TTC549 (cell line): ENCODE data around the gene TECTA.

Experiments
- FAIRE-seq: peaks from 2 replicates; lab custom pipeline; 2012; peaks lifted over from hg19 to GRCh38; lab: Jason Lieb, UNC

Gene TECTA, protein sequence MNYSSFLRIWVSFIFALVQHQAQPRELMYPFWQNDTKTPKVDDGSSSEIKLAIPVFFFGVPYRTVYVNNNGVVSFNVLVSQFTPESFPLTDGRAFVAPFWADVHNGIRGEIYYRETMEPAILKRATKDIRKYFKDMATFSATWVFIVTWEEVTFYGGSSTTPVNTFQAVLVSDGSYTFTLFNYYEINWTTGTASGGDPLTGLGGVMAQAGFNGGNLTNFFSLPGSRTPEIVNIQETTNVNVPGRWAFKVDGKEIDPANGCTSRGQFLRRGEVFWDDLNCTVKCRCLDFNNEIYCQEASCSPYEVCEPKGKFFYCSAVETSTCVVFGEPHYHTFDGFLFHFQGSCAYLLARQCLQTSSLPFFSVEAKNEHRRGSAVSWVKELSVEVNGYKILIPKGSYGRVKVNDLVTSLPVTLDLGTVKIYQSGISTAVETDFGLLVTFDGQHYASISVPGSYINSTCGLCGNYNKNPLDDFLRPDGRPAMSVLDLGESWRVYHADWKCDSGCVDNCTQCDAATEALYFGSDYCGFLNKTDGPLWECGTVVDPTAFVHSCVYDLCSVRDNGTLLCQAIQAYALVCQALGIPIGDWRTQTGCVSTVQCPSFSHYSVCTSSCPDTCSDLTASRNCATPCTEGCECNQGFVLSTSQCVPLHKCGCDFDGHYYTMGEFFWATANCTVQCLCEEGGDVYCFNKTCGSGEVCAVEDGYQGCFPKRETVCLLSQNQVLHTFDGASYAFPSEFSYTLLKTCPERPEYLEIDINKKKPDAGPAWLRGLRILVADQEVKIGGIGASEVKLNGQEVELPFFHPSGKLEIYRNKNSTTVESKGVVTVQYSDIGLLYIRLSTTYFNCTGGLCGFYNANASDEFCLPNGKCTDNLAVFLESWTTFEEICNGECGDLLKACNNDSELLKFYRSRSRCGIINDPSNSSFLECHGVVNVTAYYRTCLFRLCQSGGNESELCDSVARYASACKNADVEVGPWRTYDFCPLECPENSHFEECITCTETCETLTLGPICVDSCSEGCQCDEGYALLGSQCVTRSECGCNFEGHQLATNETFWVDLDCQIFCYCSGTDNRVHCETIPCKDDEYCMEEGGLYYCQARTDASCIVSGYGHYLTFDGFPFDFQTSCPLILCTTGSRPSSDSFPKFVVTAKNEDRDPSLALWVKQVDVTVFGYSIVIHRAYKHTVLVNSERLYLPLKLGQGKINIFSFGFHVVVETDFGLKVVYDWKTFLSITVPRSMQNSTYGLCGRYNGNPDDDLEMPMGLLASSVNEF (N-terminal part only)

DNA sequence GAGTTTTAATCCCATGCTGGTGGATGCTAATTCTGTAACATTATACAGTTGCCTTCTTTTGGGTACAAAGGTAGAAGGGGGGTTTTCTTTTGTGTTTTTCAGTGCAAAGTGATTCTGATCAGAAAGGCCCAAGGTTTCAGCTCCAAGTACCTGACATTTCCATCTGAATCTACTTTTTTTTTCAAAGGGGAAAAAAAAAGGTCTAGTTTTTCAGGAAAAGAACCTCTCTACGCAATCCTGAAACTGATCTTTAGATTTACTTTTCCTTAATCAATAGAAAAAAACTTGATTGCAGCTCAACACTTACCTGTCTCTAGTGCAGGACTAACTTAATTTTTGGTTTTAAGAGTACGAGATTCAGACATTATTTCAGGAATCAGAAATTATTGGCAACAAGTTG, at the start of gene TECTA:
TSS of gene TECTA (plus strand) at position 301 of the 400 bp plus-strand sequence. CDS start 1,423 bp downstream, outside the sequence.
- FAIRE-seq, result no peak

DNA sequence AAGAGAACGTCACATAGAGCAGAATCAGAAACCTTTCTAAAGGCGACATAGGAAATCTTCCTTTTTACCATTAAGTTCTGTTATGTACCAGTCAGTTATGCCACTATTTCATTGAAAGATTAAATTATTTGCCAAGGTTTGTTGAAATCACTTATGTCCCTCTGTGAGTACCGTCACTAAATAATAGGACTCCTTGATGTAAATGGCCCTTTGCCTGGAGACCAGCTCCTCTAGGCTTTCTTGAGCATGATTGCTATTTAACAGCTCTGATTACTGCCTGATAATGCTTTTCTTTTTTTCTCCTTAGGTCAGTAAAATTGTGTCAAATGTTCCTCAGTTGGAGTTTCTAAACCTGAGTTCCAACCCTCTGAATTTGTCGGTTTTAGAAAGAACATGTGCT, 47.8 kb upstream of the TECTA start:
- no peak for FAIRE-seq

- no peak for FAIRE-seq
Observed at GRCh38 chr11:121054266-121054665, 46.8 kb upstream of the TECTA start.

DNA sequence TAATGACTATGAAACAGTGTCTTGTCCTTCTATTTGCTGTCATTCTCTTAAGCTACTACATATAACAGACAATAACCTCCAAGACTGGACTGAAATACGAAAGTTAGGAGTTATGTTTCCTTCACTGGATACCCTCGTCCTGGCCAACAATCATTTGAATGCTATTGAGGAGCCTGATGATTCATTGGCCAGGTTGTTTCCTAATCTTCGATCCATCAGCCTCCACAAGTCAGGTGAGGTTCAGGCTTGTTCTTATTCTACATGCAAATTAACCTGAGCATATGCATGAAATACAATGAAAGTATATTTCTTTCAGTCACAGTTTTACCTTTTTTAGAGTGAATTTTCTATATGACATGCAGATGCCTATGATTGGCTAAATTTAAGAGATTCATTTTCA, 46.0 kb upstream of the TECTA start:
- FAIRE-seq, result no peak

- no peak for FAIRE-seq
Observed at GRCh38 chr11:121057922-121058321, 43.1 kb upstream of the TECTA start.

- FAIRE-seq, result no peak
Observed at GRCh38 chr11:121058941-121059340, 42.1 kb upstream of the TECTA start.

- FAIRE-seq, result no peak
Observed at GRCh38 chr11:121059605-121060004, 41.4 kb upstream of the TECTA start.

DNA sequence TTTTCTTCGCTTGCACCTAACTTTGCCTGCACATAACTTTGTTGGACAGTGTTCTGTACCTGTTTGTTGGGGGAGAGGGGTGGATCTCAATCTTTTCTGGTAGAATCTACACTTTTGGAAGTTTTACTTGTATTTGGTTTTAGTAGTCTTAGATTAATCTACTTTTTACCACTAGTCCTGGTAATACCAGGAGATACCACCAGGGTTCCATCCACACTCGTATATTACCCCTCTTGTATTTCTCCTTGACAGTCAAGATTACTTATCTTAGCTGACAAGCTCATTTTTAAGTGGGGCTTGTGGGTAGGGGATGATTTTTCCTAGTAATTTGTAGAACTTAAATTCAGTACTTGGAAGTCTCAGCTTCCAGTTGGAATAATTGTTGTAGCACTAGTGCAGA, 37.3 kb upstream of the TECTA start:
- no peak for FAIRE-seq

- FAIRE-seq, result no peak
Observed at GRCh38 chr11:121066623-121067022, 34.4 kb upstream of the TECTA start.

DNA sequence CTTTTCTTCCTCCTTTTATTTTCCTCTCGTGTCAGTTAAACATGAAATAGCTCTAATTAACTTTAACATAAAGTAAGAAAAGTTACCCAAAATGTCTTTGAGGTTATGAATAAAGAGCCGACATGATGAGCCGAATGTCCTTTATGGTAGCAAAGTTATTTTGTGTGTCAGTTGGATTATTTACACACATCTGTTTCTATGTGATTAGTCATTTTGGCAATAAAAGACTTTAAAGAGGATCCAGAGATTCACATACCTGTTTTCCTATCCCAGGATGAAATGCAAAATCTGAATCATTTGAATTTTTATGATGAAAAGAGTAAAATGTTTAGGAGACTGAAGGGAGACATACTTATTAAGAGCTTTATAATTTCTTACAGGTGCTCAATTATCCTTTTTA, 34.0 kb upstream of the TECTA start:
- no peak for FAIRE-seq

DNA sequence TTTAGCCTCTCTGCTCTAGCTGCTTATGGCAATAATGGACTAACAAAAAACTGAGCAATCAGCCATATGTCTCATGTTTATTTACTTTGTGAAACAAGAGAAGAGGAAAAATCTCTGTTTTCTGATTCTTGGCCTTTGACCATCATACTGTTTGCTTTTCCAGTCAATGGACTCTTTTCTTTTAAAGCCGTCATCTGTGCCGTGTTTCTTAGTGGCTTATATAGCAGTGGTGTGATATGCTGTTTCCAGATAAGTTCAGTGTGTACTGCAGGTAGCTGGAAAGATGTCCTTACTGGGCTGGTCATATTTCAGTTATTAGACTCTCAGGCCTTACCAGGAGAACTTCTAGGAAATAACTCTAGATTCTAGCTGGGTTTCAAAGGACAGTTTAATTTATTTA, 33.6 kb upstream of the TECTA start:
- FAIRE-seq, result no peak

DNA sequence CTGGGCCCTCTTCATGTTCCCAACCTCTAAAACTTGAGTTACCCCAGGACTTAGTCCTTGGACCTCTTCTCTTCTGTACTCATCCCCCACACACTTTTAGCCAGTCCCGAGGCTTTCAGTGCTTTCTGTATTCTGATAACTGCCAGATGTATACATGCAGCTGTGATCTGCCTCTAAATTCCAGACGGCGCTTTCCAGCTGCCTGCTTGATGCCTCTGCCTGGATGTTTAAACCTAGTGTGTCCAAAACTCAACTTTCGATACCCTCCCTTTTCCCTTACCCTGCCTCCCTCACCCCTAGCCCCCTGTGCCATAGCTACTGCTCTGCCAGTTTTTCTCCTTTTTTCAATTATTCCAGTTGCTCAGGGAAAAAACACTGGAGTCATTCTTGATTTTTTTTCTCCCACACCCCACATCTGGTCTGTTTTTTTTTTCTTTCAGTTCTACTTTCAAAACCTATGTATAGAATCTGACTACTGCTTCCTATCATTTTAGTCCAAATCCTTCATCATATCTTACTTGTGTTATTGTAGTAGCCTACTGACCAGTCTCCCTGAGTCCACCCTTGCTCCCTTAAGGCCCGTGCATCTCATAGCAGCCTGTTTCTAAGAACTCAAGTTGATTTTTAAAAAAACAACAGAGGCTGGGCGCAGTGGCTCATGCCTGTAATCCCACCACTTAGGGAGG, 32.9 kb upstream of the TECTA start:
- no peak for FAIRE-seq

- no peak for FAIRE-seq
Observed at GRCh38 chr11:121068787-121069186, 32.3 kb upstream of the TECTA start.

DNA sequence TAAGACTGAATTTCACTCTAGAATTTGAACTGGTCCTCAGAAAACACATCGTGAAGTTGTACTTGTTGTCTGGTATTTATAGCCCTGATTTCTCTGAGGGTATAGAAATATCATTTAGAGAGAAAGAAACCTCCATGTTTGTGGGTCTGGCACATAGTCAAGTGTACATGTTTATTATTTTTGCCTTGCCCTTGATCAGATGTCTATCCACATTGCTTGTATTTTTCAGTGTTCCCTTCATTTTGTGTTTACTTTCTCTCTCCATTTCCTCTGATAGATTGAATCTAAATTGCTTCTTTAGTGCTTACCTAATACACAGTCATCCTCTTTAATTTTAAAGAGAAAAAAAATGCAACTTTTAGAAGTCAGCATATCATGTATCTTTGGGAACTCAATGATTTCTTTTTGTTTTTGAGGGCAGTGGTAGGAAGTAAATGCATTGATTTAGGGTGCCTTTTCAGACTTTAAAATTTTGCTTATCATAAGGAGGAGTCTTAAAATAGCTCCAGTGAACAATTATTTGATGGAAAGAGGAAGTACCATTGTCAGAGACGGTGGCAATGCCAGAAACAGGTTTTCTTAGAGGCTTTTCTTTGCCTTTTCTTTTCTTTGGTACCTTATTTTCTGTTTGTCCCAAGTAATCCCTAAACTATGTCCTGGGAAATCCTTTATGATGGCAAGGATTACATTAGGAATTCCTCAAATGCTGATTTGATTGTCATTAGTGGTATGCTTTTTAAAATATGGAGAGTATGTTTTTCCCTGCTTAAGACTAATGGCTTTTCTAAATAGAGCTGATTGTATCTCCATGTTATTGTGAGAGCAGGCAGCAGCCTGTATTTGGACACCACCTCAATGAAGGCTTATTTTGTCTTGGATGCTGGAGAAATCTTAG, 29.8 kb upstream of the TECTA start:
- no peak for FAIRE-seq

DNA sequence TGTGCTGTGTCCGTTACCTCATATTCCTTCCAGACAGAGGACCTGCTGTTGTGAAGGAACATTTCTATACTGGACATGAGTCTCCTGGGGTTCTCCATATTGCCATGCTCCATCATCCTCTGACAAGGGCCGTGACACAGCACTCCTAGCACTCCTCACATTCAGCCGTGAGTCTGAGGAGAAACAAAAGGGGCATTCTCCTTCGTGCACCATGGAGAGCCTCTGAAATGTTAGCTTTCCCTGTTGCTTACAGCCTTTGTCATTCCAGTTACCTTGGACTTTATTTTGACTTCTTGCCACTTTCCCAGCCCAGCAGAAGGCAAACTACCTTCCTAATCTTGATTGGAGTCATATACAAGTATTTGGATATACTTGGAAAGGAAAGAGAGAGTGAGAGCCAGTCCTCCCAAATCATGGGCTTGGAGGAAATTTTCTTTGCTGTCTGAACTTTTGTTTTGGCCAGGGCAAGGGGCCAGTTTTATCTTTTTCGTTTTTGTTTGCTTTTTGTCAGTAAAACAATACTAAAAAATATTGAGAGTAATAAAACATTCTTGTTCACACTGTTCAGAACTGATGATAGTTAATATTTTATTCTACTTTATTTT, 29.1 kb upstream of the TECTA start:
- FAIRE-seq, result no peak

DNA sequence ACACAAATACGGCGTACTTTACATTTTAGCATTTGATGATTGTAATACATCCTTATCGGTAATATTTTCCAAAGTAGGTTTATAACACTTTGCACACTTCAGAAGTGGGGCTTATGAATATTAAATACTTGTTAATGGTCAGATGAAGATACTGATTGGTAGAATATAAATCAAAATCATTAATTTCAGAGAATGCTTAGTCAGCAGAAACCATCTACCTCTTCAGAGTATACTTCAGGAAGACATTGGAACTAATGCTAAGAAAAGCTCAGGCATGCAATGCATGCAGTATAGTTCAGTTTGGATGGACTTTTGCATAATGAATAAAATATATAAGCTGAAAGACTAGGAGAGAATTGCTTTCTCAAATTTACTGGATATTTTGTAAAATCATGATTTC, 19.7 kb upstream of the TECTA start:
- FAIRE-seq, result no peak

DNA sequence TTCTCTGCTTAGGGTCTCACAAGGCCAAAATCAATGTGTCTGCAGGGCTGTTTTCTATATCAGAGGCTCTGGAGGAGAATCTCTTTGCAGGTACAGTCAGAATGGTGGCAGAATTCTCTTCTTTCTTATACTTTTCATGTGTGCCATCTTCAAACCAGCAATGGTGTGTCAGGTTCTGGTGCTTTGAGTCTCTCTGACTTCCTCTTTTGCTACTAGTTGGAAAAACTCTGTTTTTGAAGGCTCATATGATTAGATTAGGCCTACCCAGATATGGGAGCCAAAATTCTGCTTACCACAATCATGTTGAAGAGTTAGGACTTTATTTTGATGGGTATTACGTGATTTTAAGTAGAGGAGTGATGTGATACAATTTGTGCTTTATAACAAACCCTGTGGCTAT, 18.8 kb upstream of the TECTA start:
- FAIRE-seq, result no peak

DNA sequence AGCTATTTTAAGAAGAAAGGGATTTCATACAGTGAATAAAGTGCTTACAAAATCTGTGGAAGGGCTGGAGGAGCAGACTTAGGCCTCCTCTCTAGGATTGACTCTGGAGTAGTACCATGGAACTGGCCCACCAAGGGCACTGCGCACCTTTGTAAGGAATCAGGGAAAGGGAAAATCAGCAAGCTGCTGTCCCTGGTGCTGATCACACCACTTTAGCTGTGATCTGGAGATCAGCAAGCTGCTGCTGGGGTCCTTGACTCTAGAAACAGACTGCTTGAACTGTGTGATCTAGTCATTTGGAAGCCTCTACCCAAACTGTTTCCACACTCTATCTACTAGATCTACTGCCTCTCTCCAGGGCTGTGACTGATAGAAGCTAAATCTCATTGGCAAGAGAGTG, 18.4 kb upstream of the TECTA start:
- FAIRE-seq, result no peak

DNA sequence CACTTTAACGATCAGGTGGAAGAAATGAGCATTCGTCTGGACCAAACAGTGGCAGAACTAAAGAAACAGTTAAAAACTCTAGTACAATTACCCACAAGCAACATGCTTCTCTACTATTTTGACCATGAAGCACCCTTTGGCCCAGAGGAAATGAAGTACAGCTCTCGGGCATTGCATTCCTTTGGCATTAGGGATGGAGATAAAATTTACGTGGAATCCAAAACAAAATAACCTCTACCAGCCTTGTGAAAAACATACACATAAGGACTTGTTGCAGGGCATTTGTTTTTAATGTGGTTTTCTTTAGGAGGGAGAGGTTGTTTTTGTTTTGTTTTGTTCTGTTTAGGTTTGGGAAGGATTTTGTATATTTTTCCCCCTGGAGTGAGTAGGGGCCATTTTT, 14.2 kb upstream of the TECTA start:
- FAIRE-seq, result no peak

DNA sequence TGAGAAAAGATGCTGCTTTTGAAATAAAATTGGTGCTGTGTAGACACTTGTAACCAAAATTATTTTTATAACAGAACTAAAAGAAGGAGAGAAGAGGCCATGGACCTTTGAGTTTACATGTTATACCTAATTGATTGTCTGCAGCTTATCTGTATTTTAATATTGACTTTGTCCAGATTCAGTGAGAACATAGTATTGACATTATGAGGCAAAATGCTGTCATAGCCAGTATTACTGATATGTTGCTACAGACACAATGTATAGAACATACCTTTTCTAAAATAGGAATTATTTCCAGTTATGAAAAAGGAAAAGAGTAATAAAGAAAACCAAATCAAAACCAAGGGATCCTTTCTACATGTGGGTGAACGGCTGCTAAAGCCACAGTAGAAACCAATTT, 11.5 kb upstream of the TECTA start:
- FAIRE-seq, result no peak
